HG03060 (cell line): ENCODE data around the gene CCKAR.

ENCODE experiments used
- ATAC-seq: cut with Tn5 transposase; IDR thresholded peaks from one replicate; pipeline ENCODE4 v1.9.1; 2021; ENCODE audit warnings: low read depth, moderate number of reproducible peaks; ENCODE audit not compliant: unreplicated experiment

The CCKAR gene

GRCh38 chr4:26491449-26492170, 1.3 kb upstream of the CCKAR start:
- ATAC-seq = no peak

GRCh38 chr4:26490960-26491284, 638 bp upstream of the CCKAR start:
- no peak for ATAC-seq

- no peak for ATAC-seq
Measured at GRCh38 chr4:26489101-26489985, 941 bp downstream of the CCKAR start.

- ATAC-seq = no peak
Measured at GRCh38 chr4:26485684-26486083, 4.6 kb downstream of the CCKAR start.

GRCh38 chr4:26484516-26484915, 5.8 kb downstream of the CCKAR start:
- no peak for ATAC-seq

- ATAC-seq = no peak
Measured at GRCh38 chr4:26484032-26484515, 6.2 kb downstream of the CCKAR start.

- ATAC-seq = no peak
Measured at GRCh38 chr4:26482508-26483462, 7.5 kb downstream of the CCKAR start.

GRCh38 chr4:26478330-26478729, 12.0 kb downstream of the CCKAR start:
- no peak for ATAC-seq

- ATAC-seq = no peak
Measured at GRCh38 chr4:26476545-26476944, 13.7 kb downstream of the CCKAR start.

GRCh38 chr4:26475716-26476115, 14.6 kb downstream of the CCKAR start:
- no peak for ATAC-seq

GRCh38 chr4:26474551-26474950, 15.7 kb downstream of the CCKAR start:
- ATAC-seq = no peak

- ATAC-seq = no peak
Measured at GRCh38 chr4:26473893-26474292, 16.4 kb downstream of the CCKAR start.

- ATAC-seq = no peak
Measured at GRCh38 chr4:26471890-26472289, 18.4 kb downstream of the CCKAR start.

GRCh38 chr4:26468977-26469376, 21.3 kb downstream of the CCKAR start:
- ATAC-seq = no peak

GRCh38 chr4:26468283-26468949, 21.9 kb downstream of the CCKAR start:
- ATAC-seq = no peak

GRCh38 chr4:26467724-26468123, 22.6 kb downstream of the CCKAR start:
- ATAC-seq = no peak

- ATAC-seq = no peak
Measured at GRCh38 chr4:26466578-26467270, 23.6 kb downstream of the CCKAR start.

GRCh38 chr4:26464420-26465095, 25.7 kb downstream of the CCKAR start:
- no peak for ATAC-seq

- no peak for ATAC-seq
Measured at GRCh38 chr4:26463386-26463785, 26.9 kb downstream of the CCKAR start.
